ENCODE results near the gene CD300H.
A peak's percentile ranks its signal among the peaks of the same experiment; 100 is the strongest.
"Not testable (repeated sequence)": the region's sequence is repeated elsewhere in the genome, so short reads cannot be mapped to it uniquely, and the experiment has no call there.

CD300H gene

GRCh38 chr17:74524653-74525464, 42.5 kb downstream of the CD300H start:
- H3K4me3 ChIP-seq (ENCODE audit: low read depth in 1 of 5, low read length in 5 of 5): no peak overlapping the region
- H3K27me3 ChIP-seq (ENCODE audit: control insufficient read depth in 5 of 5, insufficient read depth in 4 of 5, low read length in 5 of 5): peaks cover 0 to 7% (median 2%) of the 10 kb centered on the region in 5 donors
- H3K27ac ChIP-seq (ENCODE audit: low read depth, low read length): no peak overlapping the region
- peaks cover 0 to 21% (median 5%) of the 10 kb centered on the region in 5 donors for H3K4me1 ChIP-seq (ENCODE audit: control insufficient read depth in 5 of 5, insufficient read depth in 5 of 5, low read length in 5 of 5)
- no peak overlapping the region for H3K9ac ChIP-seq (ENCODE audit: low read length in 5 of 5)
- H3K9me3 ChIP-seq (ENCODE audit: control insufficient read depth in 5 of 5, low read length in 5 of 5): peaks cover 0 to 12% (median 8%) of the 10 kb centered on the region in 5 donors
- no peaks in the 10 kb centered on the region for H3K36me3 ChIP-seq (ENCODE audit: control insufficient read depth in 5 of 5, insufficient read depth in 5 of 5, low read length in 5 of 5)

GRCh38 chr17:74523308-74523707, 44.0 kb downstream of the CD300H start:
- Histone ChIP-seq H3K9ac (ENCODE audit: low read length in 5 of 5) (no peak overlapping the region), H3K9me3 (ENCODE audit: control insufficient read depth in 5 of 5, low read length in 5 of 5) (peaks cover 0 to 13% (median 12%) of the 10 kb centered on the region in 5 donors), H3K36me3 (ENCODE audit: control insufficient read depth in 5 of 5, insufficient read depth in 5 of 5, low read length in 5 of 5) (no peaks in the 10 kb centered on the region), H3K27ac (ENCODE audit: low read depth, low read length) (no peak overlapping the region), H3K4me3 (ENCODE audit: low read depth in 1 of 5, low read length in 5 of 5) (peak overlapping the region in 1 of 5 donors; percentile 2), H3K4me1 (ENCODE audit: control insufficient read depth in 5 of 5, insufficient read depth in 5 of 5, low read length in 5 of 5) (peaks cover 0 to 15% (median 5%) of the 10 kb centered on the region in 5 donors), H3K27me3 (ENCODE audit: control insufficient read depth in 5 of 5, insufficient read depth in 4 of 5, low read length in 5 of 5) (peaks cover 0 to 7% (median 2%) of the 10 kb centered on the region in 5 donors)

GRCh38 chr17:74522381-74523105, 44.8 kb downstream of the CD300H start:
- no peak overlapping the region for H3K9ac ChIP-seq (ENCODE audit: low read length in 5 of 5)
- peaks cover 0 to 13% (median 12%) of the 10 kb centered on the region in 5 donors for H3K9me3 ChIP-seq (ENCODE audit: control insufficient read depth in 5 of 5, low read length in 5 of 5)
- no peak overlapping the region for H3K27ac ChIP-seq (ENCODE audit: low read depth, low read length)
- no peaks in the 10 kb centered on the region for H3K36me3 ChIP-seq (ENCODE audit: control insufficient read depth in 5 of 5, insufficient read depth in 5 of 5, low read length in 5 of 5)
- H3K4me1 ChIP-seq (ENCODE audit: control insufficient read depth in 5 of 5, insufficient read depth in 5 of 5, low read length in 5 of 5): peaks cover 0 to 15% (median 5%) of the 10 kb centered on the region in 5 donors
- H3K4me3 ChIP-seq (ENCODE audit: low read depth in 1 of 5, low read length in 5 of 5): peak overlapping the region in 2 of 5 donors; percentile 31 to 40
- H3K27me3 ChIP-seq (ENCODE audit: control insufficient read depth in 5 of 5, insufficient read depth in 4 of 5, low read length in 5 of 5): peaks cover 0 to 7% (median 2%) of the 10 kb centered on the region in 5 donors

GRCh38 chr17:74521701-74522201, 45.6 kb downstream of the CD300H start:
- peaks cover 0 to 7% (median 2%) of the 10 kb centered on the region in 5 donors for H3K27me3 ChIP-seq (ENCODE audit: control insufficient read depth in 5 of 5, insufficient read depth in 4 of 5, low read length in 5 of 5)
- peaks cover 0 to 15% (median 5%) of the 10 kb centered on the region in 5 donors for H3K4me1 ChIP-seq (ENCODE audit: control insufficient read depth in 5 of 5, insufficient read depth in 5 of 5, low read length in 5 of 5)
- H3K36me3 ChIP-seq (ENCODE audit: control insufficient read depth in 5 of 5, insufficient read depth in 5 of 5, low read length in 5 of 5): no peaks in the 10 kb centered on the region
- H3K4me3 ChIP-seq (ENCODE audit: low read depth in 1 of 5, low read length in 5 of 5): peak overlapping the region in 4 of 5 donors; percentile 31 to 51 (median 38)
- H3K9ac ChIP-seq (ENCODE audit: low read length in 5 of 5): peak overlapping the region in 3 of 5 donors; percentile 42 to 63 (median 55)
- H3K27ac ChIP-seq (ENCODE audit: low read depth, low read length): peak overlapping the region; percentile 65
- peaks cover 0 to 13% (median 12%) of the 10 kb centered on the region in 5 donors for H3K9me3 ChIP-seq (ENCODE audit: control insufficient read depth in 5 of 5, low read length in 5 of 5)

- H3K27ac ChIP-seq (ENCODE audit: low read depth, low read length): peak overlapping the region; percentile 65
- H3K27me3 ChIP-seq (ENCODE audit: control insufficient read depth in 5 of 5, insufficient read depth in 4 of 5, low read length in 5 of 5): peaks cover 0 to 7% (median 2%) of the 10 kb centered on the region in 5 donors
- peak overlapping the region; percentile 12 to 51 (median 40) for H3K4me3 ChIP-seq (ENCODE audit: low read depth in 1 of 5, low read length in 5 of 5)
- no peaks in the 10 kb centered on the region for H3K36me3 ChIP-seq (ENCODE audit: control insufficient read depth in 5 of 5, insufficient read depth in 5 of 5, low read length in 5 of 5)
- peaks cover 0 to 13% (median 12%) of the 10 kb centered on the region in 5 donors for H3K9me3 ChIP-seq (ENCODE audit: control insufficient read depth in 5 of 5, low read length in 5 of 5)
- peak overlapping the region in 3 of 5 donors; percentile 42 to 63 (median 55) for H3K9ac ChIP-seq (ENCODE audit: low read length in 5 of 5)
- peaks cover 0 to 15% (median 5%) of the 10 kb centered on the region in 5 donors for H3K4me1 ChIP-seq (ENCODE audit: control insufficient read depth in 5 of 5, insufficient read depth in 5 of 5, low read length in 5 of 5)
These were observed 46.4 kb downstream of the CD300H start for GRCh38 chr17:74520790-74521480.

GRCh38 chr17:74520016-74520434, 47.3 kb downstream of the CD300H start:
- peaks cover 0 to 13% (median 12%) of the 10 kb centered on the region in 5 donors for H3K9me3 ChIP-seq (ENCODE audit: control insufficient read depth in 5 of 5, low read length in 5 of 5)
- H3K4me1 ChIP-seq (ENCODE audit: control insufficient read depth in 5 of 5, insufficient read depth in 5 of 5, low read length in 5 of 5): peaks cover 0 to 15% (median 5%) of the 10 kb centered on the region in 5 donors
- H3K36me3 ChIP-seq (ENCODE audit: control insufficient read depth in 5 of 5, insufficient read depth in 5 of 5, low read length in 5 of 5): no peaks in the 10 kb centered on the region
- no peak overlapping the region for H3K9ac ChIP-seq (ENCODE audit: low read length in 5 of 5)
- peaks cover 0 to 7% (median 2%) of the 10 kb centered on the region in 5 donors for H3K27me3 ChIP-seq (ENCODE audit: control insufficient read depth in 5 of 5, insufficient read depth in 4 of 5, low read length in 5 of 5)
- peak overlapping the region; percentile 50 for H3K27ac ChIP-seq (ENCODE audit: low read depth, low read length)
- no peak overlapping the region for H3K4me3 ChIP-seq (ENCODE audit: low read depth in 1 of 5, low read length in 5 of 5)

GRCh38 chr17:74518413-74518981, 48.8 kb downstream of the CD300H start:
- H3K27me3 ChIP-seq (ENCODE audit: control insufficient read depth in 5 of 5, insufficient read depth in 4 of 5, low read length in 5 of 5); H3K36me3 ChIP-seq (ENCODE audit: control insufficient read depth in 5 of 5, insufficient read depth in 5 of 5, low read length in 5 of 5); H3K4me3 ChIP-seq (ENCODE audit: low read depth in 1 of 5, low read length in 5 of 5); H3K27ac ChIP-seq (ENCODE audit: low read depth, low read length); H3K9ac ChIP-seq (ENCODE audit: low read length in 5 of 5): not testable (repeated sequence)
- peaks cover 0 to 14% (median 11%) of the 10 kb centered on the region in 5 donors for H3K9me3 ChIP-seq (ENCODE audit: control insufficient read depth in 5 of 5, low read length in 5 of 5)
- peaks cover 0 to 15% (median 5%) of the 10 kb centered on the region in 5 donors for H3K4me1 ChIP-seq (ENCODE audit: control insufficient read depth in 5 of 5, insufficient read depth in 5 of 5, low read length in 5 of 5)

GRCh38 chr17:74516561-74517328, 50.6 kb downstream of the CD300H start:
- Histone ChIP-seq H3K27me3 (ENCODE audit: control insufficient read depth in 5 of 5, insufficient read depth in 4 of 5, low read length in 5 of 5) (peaks cover 0 to 4% (median 0%) of the 10 kb centered on the region in 5 donors), H3K27ac (ENCODE audit: low read depth, low read length) (no peak overlapping the region), H3K4me1 (ENCODE audit: control insufficient read depth in 5 of 5, insufficient read depth in 5 of 5, low read length in 5 of 5) (peaks cover 0 to 23% (median 9%) of the 10 kb centered on the region in 5 donors), H3K9ac (ENCODE audit: low read length in 5 of 5) (no peak overlapping the region), H3K36me3 (ENCODE audit: control insufficient read depth in 5 of 5, insufficient read depth in 5 of 5, low read length in 5 of 5) (no peaks in the 10 kb centered on the region), H3K4me3 (ENCODE audit: low read depth in 1 of 5, low read length in 5 of 5) (no peak overlapping the region), H3K9me3 (ENCODE audit: control insufficient read depth in 5 of 5, low read length in 5 of 5) (peaks cover 0 to 7% (median 0%) of the 10 kb centered on the region in 5 donors)

Data from subcutaneous abdominal adipose tissue (tissue), 5 donors.